NT2/D1 (cell line): Measurements from ENCODE around the gene MRPL37.
A peak's percentile ranks its signal among the peaks of the same experiment; 100 is the strongest.
"Not testable (repeated sequence)": the region's sequence is repeated elsewhere in the genome, so short reads cannot be mapped to it uniquely, and the experiment has no call there.

Source experiments
- DNase-seq: peaks from one replicate; pipeline ENCODE4 v3.0.0-alpha.2; 2011; ENCODE audit warnings: low read depth, low spot score
- H3K27me3 ChIP-seq: 2 replicates; pipeline ENCODE4 v1.6.0; 2011; ENCODE audit warnings: mild to moderate bottlenecking; ENCODE audit not compliant: insufficient read length, insufficient read depth
- H3K36me3 ChIP-seq: 2 replicates; pipeline ENCODE4 v1.6.1; 2011; ENCODE audit warnings: mild to moderate bottlenecking, low read length, mixed read lengths; ENCODE audit not compliant: insufficient read depth, insufficient read length
- H3K4me1 ChIP-seq: 2 replicates; pipeline ENCODE4 v1.5.1; 2011; ENCODE audit not compliant: insufficient read depth, insufficient read length
- H3K4me3 ChIP-seq: 2 replicates; pipeline ENCODE4 v1.5.1; 2011; ENCODE audit warnings: low read depth; ENCODE audit not compliant: insufficient read length
- H3K9ac ChIP-seq: 2 replicates; pipeline ENCODE4 v1.6.0; 2011; ENCODE audit warnings: low read depth; ENCODE audit not compliant: insufficient read length
- H3K9me3 ChIP-seq: 2 replicates; pipeline ENCODE4 v1.5.1; 2011; ENCODE audit warnings: mild to moderate bottlenecking, low read length; ENCODE audit not compliant: insufficient read depth
- SUZ12 ChIP-seq: IDR thresholded peaks from 2 replicates; pipeline ENCODE4 v1.6.1; 2011; ENCODE audit not compliant: insufficient read length, insufficient read depth; ENCODE audit errors: extremely low read depth
- YY1 ChIP-seq: IDR thresholded peaks from 2 replicates; pipeline ENCODE4 v1.6.1; 2011; ENCODE audit not compliant: insufficient read length, insufficient read depth
- ZNF274 ChIP-seq: IDR thresholded peaks from 2 replicates; pipeline ENCODE4 v1.6.1; 2011; ENCODE audit warnings: mild to moderate bottlenecking, low read depth, low read length

MRPL37 gene

GRCh38 chr1:54190526-54190925, 9.4 kb upstream of the MRPL37 start:
- no peaks in the 10 kb centered on the region for H3K9me3 ChIP-seq
- DNase-seq, result no peak
- no peaks in the 10 kb centered on the region for H3K27me3 ChIP-seq
- H3K4me1 ChIP-seq, result no peaks in the 10 kb centered on the region
- H3K4me3 ChIP-seq, result no peak overlapping the region
- no peak for TF ChIP-seq SUZ12
- TF ChIP-seq YY1, result no peak
- no peak for TF ChIP-seq ZNF274
- peaks cover 61% of the 10 kb centered on the region for H3K36me3 ChIP-seq
- no peak overlapping the region for H3K9ac ChIP-seq

GRCh38 chr1:54191525-54191924, 8.4 kb upstream of the MRPL37 start:
- no peak overlapping the region for H3K4me3 ChIP-seq
- DNase-seq, result no peak
- H3K27me3 ChIP-seq, result no peaks in the 10 kb centered on the region
- TF ChIP-seq ZNF274, result no peak
- no peak for TF ChIP-seq YY1
- no peak for TF ChIP-seq SUZ12
- peaks cover 67% of the 10 kb centered on the region for H3K36me3 ChIP-seq
- no peak overlapping the region for H3K9ac ChIP-seq
- H3K4me1 ChIP-seq, result no peaks in the 10 kb centered on the region
- no peaks in the 10 kb centered on the region for H3K9me3 ChIP-seq

GRCh38 chr1:54193453-54193852, 6.5 kb upstream of the MRPL37 start:
- Histone ChIP-seq H3K27me3 (no peaks in the 10 kb centered on the region), H3K9me3 (no peaks in the 10 kb centered on the region), H3K36me3 (peaks cover 56% of the 10 kb centered on the region), H3K4me1 (no peaks in the 10 kb centered on the region), H3K4me3 (no peak overlapping the region), H3K9ac (no peak overlapping the region)
- no peak for DNase-seq
- TF ChIP-seq YY1 (no peak), ZNF274 (no peak), SUZ12 (no peak)

GRCh38 chr1:54199151-54199764, 709 bp upstream of the MRPL37 start:
- DNase-seq, result no peak
- Histone ChIP-seq H3K4me1 (peaks cover 2% of the 10 kb centered on the region), H3K9ac (peak overlapping the region; percentile 89), H3K9me3 (no peaks in the 10 kb centered on the region), H3K27me3 (no peaks in the 10 kb centered on the region), H3K36me3 (peaks cover 56% of the 10 kb centered on the region), H3K4me3 (peak overlapping the region; percentile 99)
- TF ChIP-seq YY1 (no peak), SUZ12 (no peak), ZNF274 (no peak)

- Histone ChIP-seq H3K9ac (peak overlapping the region; percentile 99), H3K4me1 (peaks cover 2% of the 10 kb centered on the region), H3K4me3 (peak overlapping the region; percentile 99), H3K27me3 (no peaks in the 10 kb centered on the region), H3K9me3 (no peaks in the 10 kb centered on the region), H3K36me3 (peaks cover 56% of the 10 kb centered on the region)
- TF ChIP-seq SUZ12 (no peak), ZNF274 (no peak), YY1 (no peak)
- no peak for DNase-seq
These were observed 591 bp downstream of the MRPL37 start for GRCh38 chr1:54200519-54200997.

- Histone ChIP-seq H3K9ac (no peak overlapping the region), H3K4me1 (peaks cover 4% of the 10 kb centered on the region), H3K27me3 (no peaks in the 10 kb centered on the region), H3K36me3 (peaks cover 79% of the 10 kb centered on the region), H3K4me3 (no peak overlapping the region), H3K9me3 (no peaks in the 10 kb centered on the region)
- TF ChIP-seq YY1, result no peak
- TF ChIP-seq ZNF274, result no peak
- TF ChIP-seq SUZ12, result no peak
- no peak for DNase-seq
These were observed 4.2 kb downstream of the MRPL37 start for GRCh38 chr1:54204199-54204598.

- H3K9ac ChIP-seq, result no peak overlapping the region
- peaks cover 3% of the 10 kb centered on the region for H3K4me1 ChIP-seq
- H3K9me3 ChIP-seq, result no peaks in the 10 kb centered on the region
- no peak for DNase-seq
- H3K4me3 ChIP-seq, result no peak overlapping the region
- TF ChIP-seq SUZ12 (no peak), YY1 (no peak), ZNF274 (no peak)
- no peaks in the 10 kb centered on the region for H3K27me3 ChIP-seq
- peaks cover 92% of the 10 kb centered on the region for H3K36me3 ChIP-seq
These were observed 7.3 kb downstream of the MRPL37 start for GRCh38 chr1:54207287-54207686.

- not testable (repeated sequence) for H3K4me1 ChIP-seq, DNase-seq
- peaks cover 92% of the 10 kb centered on the region for H3K36me3 ChIP-seq
These were observed 7.9 kb downstream of the MRPL37 start for GRCh38 chr1:54207896-54208295.

More at GRCh38 chr1:54207896-54208295, 7.9 kb downstream of the MRPL37 start:
- not testable (repeated sequence) for H3K9ac ChIP-seq, H3K9me3 ChIP-seq, H3K27me3 ChIP-seq, H3K4me3 ChIP-seq
